NOMO-1 treated with DMSO at 0.1 percent for 48 hours (cell line): ENCODE measurements around the gene P3H2.

ENCODE experiments used
- DNase-seq: peaks from one replicate; lab custom pipeline; 2025; ENCODE audit not compliant: unreplicated experiment; lab: John Stamatoyannopoulos, UW

P3H2 gene

DNA sequence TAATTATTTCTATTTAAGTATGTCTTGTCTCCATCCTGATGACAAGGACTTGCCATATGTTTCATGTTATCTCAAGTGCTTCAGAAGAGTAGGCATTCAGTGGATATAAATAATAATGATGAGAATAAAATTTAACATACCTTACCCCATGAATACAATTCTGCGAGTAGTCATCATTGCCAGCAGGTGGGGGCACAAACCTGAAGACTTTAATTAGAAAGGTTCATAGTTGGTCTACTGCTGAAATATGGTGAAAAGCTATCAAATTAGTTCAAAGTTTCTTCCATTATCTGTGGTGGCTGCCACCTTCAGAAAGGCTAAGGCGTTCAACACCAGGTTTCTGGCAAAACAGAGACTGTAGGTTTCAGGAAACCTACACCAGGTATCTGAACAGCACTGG lies 100.9 kb downstream of the P3H2 start:
- no peak for DNase-seq

DNA sequence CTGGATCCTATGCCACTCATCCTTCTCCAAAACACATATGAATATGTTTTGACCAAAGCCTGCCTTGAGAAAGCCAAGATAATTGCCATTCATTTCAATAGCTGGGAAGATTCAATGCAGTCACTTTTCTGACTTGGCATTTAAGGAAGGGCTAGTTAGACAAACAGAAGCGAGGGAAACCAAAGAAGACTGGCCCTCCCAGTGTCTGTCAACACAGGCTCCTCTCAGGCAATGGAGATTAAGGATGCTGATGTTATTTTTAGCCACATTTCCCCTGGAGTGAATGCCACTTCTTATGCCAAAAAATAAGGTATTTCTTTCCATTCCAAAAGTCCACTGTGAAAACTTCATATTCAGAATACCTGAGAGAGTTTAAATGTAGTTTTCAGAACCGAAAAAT lies 101.7 kb downstream of the P3H2 start:
- no peak for DNase-seq

DNA sequence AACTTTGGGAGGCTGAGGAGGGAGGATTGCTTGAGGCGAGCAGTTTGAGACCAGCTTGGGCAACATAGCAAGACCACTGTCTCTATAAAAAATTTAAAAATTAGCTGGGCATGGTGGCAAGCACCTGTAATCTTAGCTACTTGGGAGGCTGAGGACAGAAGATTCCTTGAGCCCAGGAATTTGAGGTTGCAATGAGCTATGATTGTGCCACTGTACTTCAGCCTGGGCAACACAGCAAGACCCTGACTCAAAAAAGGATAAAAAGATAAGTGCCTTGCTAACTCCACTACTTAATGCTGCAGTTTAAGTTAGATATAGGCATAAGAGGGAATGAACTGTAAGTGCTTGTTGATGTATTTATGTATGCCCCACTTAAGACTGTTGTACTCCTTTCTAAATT lies 102.2 kb downstream of the P3H2 start:
- no peak for DNase-seq

DNA sequence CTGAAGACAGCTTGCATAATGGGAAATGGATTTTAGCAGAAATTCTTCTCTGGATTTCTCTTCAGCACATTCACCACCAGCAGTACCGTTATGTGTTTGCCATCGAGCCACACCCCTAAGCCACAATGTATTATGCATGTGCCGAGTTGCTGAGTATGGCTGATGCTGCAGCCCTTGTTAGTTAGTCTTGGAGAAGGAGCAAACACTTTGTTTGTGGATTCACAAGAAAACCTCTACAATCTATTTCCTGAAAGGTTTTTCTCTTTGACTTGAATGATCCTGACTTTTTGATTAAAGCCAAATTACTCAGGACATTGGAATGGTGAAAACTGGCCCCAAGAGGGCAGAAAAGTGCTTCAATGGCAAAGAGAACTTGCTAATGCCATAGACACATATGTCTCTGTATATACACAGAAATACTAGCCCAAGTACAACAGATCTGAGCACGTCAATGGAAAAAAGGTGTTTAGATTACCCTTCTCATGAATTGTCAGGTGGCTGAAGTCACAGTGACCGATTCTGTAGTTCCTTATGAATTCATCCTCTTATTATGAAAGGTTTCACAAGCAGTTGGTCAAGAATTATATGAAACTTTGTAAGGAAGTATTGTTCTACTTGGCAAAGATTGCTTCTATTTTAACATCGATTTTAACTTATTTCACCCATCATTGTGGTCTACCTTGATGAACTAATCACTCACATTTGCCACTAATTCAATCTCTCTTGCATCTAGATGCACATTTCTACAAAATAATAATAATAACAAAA lies 103.0 kb downstream of the P3H2 start:
- DNase-seq = peak; percentile 56

- no peak for DNase-seq
These were observed 103.7 kb downstream of the P3H2 start for GRCh38 chr3:190016966-190017365.

- no peak for DNase-seq
These were observed 105.8 kb downstream of the P3H2 start for GRCh38 chr3:190014940-190015339.

GRCh38 chr3:190013943-190014924 lies 106.5 kb downstream of the P3H2 start:
- DNase-seq = no peak

DNA sequence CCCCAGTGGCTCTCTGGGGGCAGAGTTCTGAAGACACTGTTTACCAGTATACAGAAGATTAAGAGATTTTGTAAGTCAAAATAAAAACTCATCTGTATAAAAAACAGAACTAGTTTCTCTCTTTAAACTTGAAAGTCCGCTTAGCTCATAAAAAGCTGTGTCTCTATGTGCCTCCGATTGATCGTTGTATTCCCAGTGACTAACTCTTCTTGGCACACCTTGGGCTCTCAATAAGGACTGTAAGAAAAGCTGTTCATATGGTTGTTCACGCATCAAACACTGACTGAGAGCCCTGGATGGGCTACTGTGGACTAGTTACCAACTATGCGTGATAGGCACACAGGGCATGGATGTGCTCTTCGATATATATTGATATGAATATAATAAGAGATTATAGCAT lies 107.9 kb downstream of the P3H2 start:
- DNase-seq = no peak

- DNase-seq = no peak
These were observed 108.3 kb downstream of the P3H2 start for GRCh38 chr3:190012314-190012782.

DNA sequence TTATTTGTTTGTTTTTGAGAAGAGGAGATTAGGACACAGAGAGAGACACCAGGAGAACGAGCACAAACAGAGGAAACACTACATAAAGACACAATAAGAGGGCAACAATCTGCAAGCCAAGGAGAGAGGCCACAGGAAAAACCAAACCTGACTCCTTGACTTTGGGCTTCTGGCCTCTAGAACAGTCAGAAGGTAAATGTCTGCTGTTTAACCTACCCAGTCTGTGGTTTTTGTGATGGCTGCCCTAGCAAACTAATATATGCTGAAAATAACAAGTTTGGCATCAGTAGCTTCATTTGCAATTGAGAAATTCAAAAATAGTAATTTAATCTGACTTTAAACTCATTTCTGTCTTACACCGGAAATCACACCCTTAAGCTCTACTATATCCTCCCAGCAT lies 110.2 kb downstream of the P3H2 start:
- DNase-seq = no peak

- no peak for DNase-seq
These were observed 111.1 kb downstream of the P3H2 start for GRCh38 chr3:190009614-190010013.

- DNase-seq = no peak
These were observed 112.3 kb downstream of the P3H2 start for GRCh38 chr3:190008432-190008831.

DNA sequence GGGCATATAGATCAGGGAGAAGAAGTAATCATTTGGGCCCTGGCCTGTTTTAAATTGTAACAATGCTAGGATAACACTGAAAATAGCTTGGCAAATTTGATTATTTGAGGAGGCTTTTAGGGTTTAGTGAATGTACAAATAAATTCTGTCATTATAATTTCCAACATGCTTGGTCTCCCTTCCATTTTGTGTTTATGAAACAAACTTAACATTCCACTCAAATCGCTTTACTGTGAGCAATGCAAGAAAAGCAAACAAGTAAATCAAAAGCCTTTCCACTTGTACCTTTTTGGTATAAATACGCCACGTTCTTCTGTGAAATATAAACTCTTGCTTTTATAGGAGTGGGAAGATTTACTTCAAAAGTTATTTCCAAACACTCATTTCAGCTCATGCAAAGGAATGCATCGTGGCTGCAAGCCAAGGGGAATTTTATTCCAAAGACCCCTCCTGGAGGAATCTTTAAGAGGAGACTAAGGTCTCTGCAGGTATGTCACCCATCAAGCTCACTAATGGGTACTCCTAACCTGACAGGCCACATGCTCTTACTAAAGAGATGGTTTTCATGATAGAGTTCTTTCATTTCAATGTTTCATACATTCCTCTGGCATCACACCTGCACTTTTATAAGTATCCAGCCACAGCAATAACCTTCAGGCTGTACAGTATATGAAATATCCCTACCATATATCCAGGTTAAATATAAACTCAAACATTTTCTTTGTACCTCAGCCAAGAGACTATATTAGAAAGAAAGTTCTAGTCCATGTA lies 115.2 kb downstream of the P3H2 start:
- no peak for DNase-seq

DNA sequence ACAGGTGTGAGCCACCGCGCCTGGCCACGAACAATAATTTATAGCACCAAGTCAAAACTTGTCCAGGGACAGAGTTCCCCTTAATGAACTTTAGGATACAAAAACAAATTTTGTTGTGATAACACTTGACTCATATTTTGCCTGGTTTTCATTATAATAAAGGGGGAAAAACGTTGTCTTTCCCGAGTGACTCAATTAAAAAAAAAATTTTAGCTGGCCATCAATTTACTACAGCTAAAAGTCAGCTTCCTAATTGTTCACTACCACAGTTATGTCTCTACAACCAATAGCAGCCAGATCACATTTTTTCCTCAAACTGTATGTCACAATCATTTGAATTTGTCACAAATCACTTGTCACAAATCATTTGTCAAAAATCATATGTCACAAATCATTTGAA lies 116.0 kb downstream of the P3H2 start:
- DNase-seq = no peak

- DNase-seq = no peak
These were observed 117.0 kb downstream of the P3H2 start for GRCh38 chr3:190003681-190004123.

DNA sequence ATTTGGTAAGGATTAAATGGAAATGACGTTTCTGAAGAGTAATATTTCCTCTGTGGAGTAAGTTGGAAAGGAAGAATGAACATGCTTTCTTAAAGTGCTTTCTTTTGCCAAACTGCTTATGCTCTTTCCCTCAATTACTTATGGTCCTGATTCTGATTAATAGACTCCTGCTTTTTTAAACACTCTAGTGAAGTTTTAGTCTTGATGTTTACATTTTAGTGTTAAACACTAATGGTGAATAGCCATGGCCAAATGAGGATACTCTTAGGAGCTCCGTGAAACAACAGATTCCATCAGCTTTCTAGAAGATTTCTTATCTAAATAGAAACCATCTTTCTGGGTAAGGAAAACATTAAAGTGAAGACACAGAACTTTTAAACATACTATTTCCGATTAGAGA lies 117.6 kb downstream of the P3H2 start:
- DNase-seq = no peak

GRCh38 chr3:190001426-190001825 lies 119.3 kb downstream of the P3H2 start:
- DNase-seq = no peak

GRCh38 chr3:190000861-190001196 lies 119.9 kb downstream of the P3H2 start:
- no peak for DNase-seq

- no peak for DNase-seq
These were observed 120.4 kb downstream of the P3H2 start for GRCh38 chr3:190000187-190000860.

- DNase-seq = no peak
These were observed 121.0 kb downstream of the P3H2 start for GRCh38 chr3:189999718-190000117.

- no peak for DNase-seq
These were observed 125.6 kb downstream of the P3H2 start for GRCh38 chr3:189995129-189995528.
